GM21529 (cell line): Measurements from ENCODE around the gene DEF6.

Experiments
- ATAC-seq: cut with Tn5 transposase; IDR thresholded peaks from one replicate; pipeline ENCODE4 v1.9.1; 2021; ENCODE audit not compliant: unreplicated experiment

Gene DEF6

GRCh38 chr6:35297601-35298481 lies at the start of gene DEF6:
Gene DEF6 (plus strand): TSS chr6:35297818. CDS start chr6:35297857, 39 bp downstream.
- ATAC-seq = peak; percentile 76

GRCh38 chr6:35248300-35248699 lies 49.3 kb upstream of the DEF6 start:
- no peak for ATAC-seq

- no peak for ATAC-seq
Observed at GRCh38 chr6:35248965-35249364, 48.7 kb upstream of the DEF6 start.

GRCh38 chr6:35251949-35252348 lies 45.7 kb upstream of the DEF6 start:
- ATAC-seq = no peak

- no peak for ATAC-seq
Observed at GRCh38 chr6:35253249-35253648, 44.4 kb upstream of the DEF6 start.

GRCh38 chr6:35258336-35258735 lies 39.3 kb upstream of the DEF6 start:
- no peak for ATAC-seq

- peak; percentile 26 for ATAC-seq
Observed at GRCh38 chr6:35258858-35259193, 38.8 kb upstream of the DEF6 start.

GRCh38 chr6:35259194-35259947 lies 38.2 kb upstream of the DEF6 start, which contains the start of gene ZNF76:
Gene ZNF76 (plus strand): TSS chr6:35259735. CDS start chr6:35281152, 21,417 bp downstream.
- ATAC-seq = peak; percentile 84

- ATAC-seq = peak; percentile 32
Observed at GRCh38 chr6:35259948-35260590, 37.5 kb upstream of the DEF6 start.

GRCh38 chr6:35260591-35261570 lies 36.7 kb upstream of the DEF6 start:
- ATAC-seq = no peak

GRCh38 chr6:35262596-35262995 lies 35.0 kb upstream of the DEF6 start:
- ATAC-seq = no peak

- ATAC-seq = no peak
Observed at GRCh38 chr6:35264550-35265274, 32.9 kb upstream of the DEF6 start.

- no peak for ATAC-seq
Observed at GRCh38 chr6:35265523-35265922, 32.1 kb upstream of the DEF6 start.

- no peak for ATAC-seq
Observed at GRCh38 chr6:35267446-35267845, 30.2 kb upstream of the DEF6 start.

GRCh38 chr6:35267897-35268296 lies 29.7 kb upstream of the DEF6 start:
- ATAC-seq = no peak

- no peak for ATAC-seq
Observed at GRCh38 chr6:35272005-35272404, 25.6 kb upstream of the DEF6 start.

GRCh38 chr6:35273822-35274559 lies 23.6 kb upstream of the DEF6 start:
- ATAC-seq = no peak

- ATAC-seq = no peak
Observed at GRCh38 chr6:35275744-35276260, 21.8 kb upstream of the DEF6 start.

- no peak for ATAC-seq
Observed at GRCh38 chr6:35278708-35279107, 18.9 kb upstream of the DEF6 start.
